Astrocyte (in vitro differentiated cells and primary cell): ENCODE data around the gene PRG3.

Experiments
- CTCF ChIP-seq: IDR thresholded peaks from 2 replicates; pipeline ENCODE4 v1.5.1; 2011; ENCODE audit warnings: low read depth, mild to moderate bottlenecking, inconsistent platforms, low read length, moderate library complexity; ENCODE audit not compliant: insufficient read depth
- EZH2 ChIP-seq: IDR thresholded peaks from 2 replicates; pipeline ENCODE4 v1.6.1; 2012; ENCODE audit warnings: mild to moderate bottlenecking, low read length, inconsistent platforms; ENCODE audit not compliant: insufficient read depth

GRCh38 chr11:57358543-57358961 is 22.4 kb downstream of the PRG3 start:
- no peak for TF ChIP-seq CTCF
- no peak for TF ChIP-seq EZH2
